ENCODE results near the gene SMAD4. TPM values are rescaled to one million over a fixed set of nuclear protein-coding genes. Genes with fewer than 3 reads are reported as not detected.
"Not testable (repeated sequence)": the region's sequence is repeated elsewhere in the genome, so short reads cannot be mapped to it uniquely, and the experiment has no call there.

Gene SMAD4
- total and polyA plus RNA-seq, 4 donors: 9.3 to 65.3 (median 29.1) TPM

DNA sequence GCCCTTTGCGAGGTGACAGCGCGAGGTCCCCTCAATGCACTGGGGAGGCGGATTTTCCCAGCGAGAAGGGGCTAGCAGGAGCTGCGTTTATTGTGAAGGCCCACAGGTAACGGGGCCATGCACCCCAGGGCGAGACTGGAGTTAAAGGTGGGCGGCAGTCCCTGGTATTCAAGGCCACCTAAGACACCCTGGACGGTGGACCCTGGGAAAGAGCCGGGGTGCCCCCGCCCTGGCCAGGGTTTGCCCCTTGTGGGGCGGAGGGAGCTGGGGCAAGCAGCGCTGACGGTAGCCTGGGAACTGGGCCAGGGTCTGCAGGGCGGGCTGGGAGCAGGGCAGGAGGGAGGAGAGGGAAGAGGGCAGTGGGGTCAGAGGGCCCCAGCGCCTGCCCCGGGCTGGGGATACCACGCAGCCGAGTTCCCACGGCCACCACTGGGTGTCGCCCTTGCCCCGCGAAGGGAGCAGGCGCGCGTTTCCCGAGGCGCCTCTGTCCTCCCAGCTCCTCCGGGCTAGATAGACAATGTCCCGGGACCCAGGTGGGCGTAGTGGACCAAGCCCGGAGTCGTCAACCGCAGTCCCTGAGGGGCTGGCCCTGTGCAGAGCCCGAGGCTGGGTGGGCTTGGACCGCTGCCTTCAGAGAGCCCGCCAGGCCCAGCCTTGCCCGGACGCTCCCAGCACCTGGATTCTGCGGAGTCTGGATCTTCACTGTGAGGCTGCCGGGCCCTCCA is 80.2 kb downstream of the SMAD4 start:
- Histone ChIP-seq H3K4me1 (ENCODE audit: control insufficient read depth in 4 of 4, insufficient read depth in 4 of 4, low read length in 3 of 4) (peaks cover 0 to 6% (median 4%) of the 10 kb centered on the region in 4 donors), H3K9me3 (ENCODE audit: control insufficient read depth in 4 of 4, low read length in 3 of 4) (no peaks in the 10 kb centered on the region), H3K36me3 (ENCODE audit: control insufficient read depth in 4 of 4, insufficient read depth in 3 of 4, low read depth in 1 of 4, low read length in 3 of 4) (no peaks in the 10 kb centered on the region), H3K27me3 (ENCODE audit: control insufficient read depth in 4 of 4, insufficient read depth in 4 of 4, low read length in 3 of 4) (no peaks in the 10 kb centered on the region), H3K4me3 (ENCODE audit: low read depth in 1 of 3, low read length in 3 of 3) (no peak overlapping the region), H3K9ac (ENCODE audit: low read depth in 1 of 2, low read length in 2 of 2) (no peak overlapping the region), H3K27ac (ENCODE audit: low read depth in 1 of 2, low read length in 2 of 2) (no peak overlapping the region)
- TF ChIP-seq, protein P1, sequence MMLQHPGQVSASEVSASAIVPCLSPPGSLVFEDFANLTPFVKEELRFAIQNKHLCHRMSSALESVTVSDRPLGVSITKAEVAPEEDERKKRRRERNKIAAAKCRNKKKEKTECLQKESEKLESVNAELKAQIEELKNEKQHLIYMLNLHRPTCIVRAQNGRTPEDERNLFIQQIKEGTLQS (IDR thresholded peaks at IDR 0.05): no peak
- TF ChIP-seq TAF1 (conservative IDR thresholded peaks at IDR 0.05): no peak
- no peak for TF ChIP-seq GABPA (IDR thresholded peaks at IDR 0.05 in 1 of 2, conservative IDR thresholded peaks at IDR 0.05 in 1 of 2)
- TF ChIP-seq, protein P2, sequence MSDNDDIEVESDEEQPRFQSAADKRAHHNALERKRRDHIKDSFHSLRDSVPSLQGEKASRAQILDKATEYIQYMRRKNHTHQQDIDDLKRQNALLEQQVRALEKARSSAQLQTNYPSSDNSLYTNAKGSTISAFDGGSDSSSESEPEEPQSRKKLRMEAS (IDR thresholded peaks at IDR 0.05): no peak
- no peak for TF ChIP-seq EGR1 (IDR thresholded peaks at IDR 0.05; ENCODE audit: low read depth in 2 of 2)
- TF ChIP-seq, protein P3, sequence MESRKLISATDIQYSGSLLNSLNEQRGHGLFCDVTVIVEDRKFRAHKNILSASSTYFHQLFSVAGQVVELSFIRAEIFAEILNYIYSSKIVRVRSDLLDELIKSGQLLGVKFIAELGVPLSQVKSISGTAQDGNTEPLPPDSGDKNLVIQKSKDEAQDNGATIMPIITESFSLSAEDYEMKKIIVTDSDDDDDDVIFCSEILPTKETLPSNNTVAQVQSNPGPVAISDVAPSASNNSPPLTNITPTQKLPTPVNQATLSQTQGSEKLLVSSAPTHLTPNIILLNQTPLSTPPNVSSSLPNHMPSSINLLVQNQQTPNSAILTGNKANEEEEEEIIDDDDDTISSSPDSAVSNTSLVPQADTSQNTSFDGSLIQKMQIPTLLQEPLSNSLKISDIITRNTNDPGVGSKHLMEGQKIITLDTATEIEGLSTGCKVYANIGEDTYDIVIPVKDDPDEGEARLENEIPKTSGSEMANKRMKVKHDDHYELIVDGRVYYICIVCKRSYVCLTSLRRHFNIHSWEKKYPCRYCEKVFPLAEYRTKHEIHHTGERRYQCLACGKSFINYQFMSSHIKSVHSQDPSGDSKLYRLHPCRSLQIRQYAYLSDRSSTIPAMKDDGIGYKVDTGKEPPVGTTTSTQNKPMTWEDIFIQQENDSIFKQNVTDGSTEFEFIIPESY (IDR thresholded peaks at IDR 0.05): no peak
- no peak for TF ChIP-seq NR2F2 (IDR thresholded peaks at IDR 0.05)
- no peak for TF ChIP-seq RXRA (IDR thresholded peaks at IDR 0.05)
- TF ChIP-seq FOXA1 (IDR thresholded peaks at IDR 0.05): no peak
- no peak for TF ChIP-seq JUND (IDR thresholded peaks at IDR 0.05)
- no peak for TF ChIP-seq SP1 (IDR thresholded peaks at IDR 0.05)
- peak; percentile 93 to 97 for TF ChIP-seq RAD21 (IDR thresholded peaks at IDR 0.05)
- TF ChIP-seq, protein P4, sequence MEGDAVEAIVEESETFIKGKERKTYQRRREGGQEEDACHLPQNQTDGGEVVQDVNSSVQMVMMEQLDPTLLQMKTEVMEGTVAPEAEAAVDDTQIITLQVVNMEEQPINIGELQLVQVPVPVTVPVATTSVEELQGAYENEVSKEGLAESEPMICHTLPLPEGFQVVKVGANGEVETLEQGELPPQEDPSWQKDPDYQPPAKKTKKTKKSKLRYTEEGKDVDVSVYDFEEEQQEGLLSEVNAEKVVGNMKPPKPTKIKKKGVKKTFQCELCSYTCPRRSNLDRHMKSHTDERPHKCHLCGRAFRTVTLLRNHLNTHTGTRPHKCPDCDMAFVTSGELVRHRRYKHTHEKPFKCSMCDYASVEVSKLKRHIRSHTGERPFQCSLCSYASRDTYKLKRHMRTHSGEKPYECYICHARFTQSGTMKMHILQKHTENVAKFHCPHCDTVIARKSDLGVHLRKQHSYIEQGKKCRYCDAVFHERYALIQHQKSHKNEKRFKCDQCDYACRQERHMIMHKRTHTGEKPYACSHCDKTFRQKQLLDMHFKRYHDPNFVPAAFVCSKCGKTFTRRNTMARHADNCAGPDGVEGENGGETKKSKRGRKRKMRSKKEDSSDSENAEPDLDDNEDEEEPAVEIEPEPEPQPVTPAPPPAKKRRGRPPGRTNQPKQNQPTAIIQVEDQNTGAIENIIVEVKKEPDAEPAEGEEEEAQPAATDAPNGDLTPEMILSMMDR (IDR thresholded peaks at IDR 0.05; ENCODE audit: low read depth, low read length, missing input control): peak; percentile 94
- DNase-seq (ENCODE audit: low spot score): peak; percentile 85
- WGBS: 36% methylated on average over 42 of the region's 42 CpGs

DNA sequence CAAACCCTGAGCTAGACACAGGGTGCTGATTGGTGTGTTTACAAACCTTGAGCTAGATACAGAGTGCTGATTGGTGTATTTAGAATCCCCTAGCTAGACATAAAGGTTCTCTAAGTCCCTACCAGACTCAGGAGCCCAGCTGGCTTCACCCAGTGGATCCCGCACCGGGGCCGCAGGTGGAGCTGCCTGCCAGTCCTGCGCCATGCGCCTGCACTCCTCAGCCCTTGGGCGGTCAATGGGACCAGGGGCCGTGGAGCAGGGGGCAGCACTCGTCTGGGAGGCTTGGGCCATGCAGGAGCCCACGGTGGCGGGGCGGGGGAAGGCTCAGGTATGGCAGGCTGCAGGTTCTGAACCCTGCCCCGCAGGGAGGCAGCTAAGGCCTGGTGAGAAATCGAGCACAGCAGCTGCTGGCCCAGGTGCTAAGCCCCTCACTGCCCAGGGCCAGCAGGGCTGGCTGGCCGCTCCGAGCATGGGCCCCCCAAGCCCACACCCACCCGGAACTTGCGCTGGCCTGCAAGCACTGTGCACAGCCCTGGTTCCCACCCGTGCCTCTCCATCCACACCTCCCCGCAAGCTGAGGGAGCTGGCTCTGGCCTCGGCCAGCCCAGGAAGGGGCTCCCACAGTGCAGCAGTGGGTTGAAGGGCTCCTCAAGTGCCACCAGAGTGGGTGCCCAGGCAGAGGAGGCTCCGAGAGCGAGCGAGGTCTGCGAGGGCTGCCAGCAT is 81.8 kb downstream of the SMAD4 start:
- H3K27ac ChIP-seq (ENCODE audit: low read depth in 1 of 2, low read length in 2 of 2); DNase-seq (ENCODE audit: low spot score); H3K4me3 ChIP-seq (ENCODE audit: low read depth in 1 of 3, low read length in 3 of 3); H3K27me3 ChIP-seq (ENCODE audit: control insufficient read depth in 4 of 4, insufficient read depth in 4 of 4, low read length in 3 of 4); H3K9ac ChIP-seq (ENCODE audit: low read depth in 1 of 2, low read length in 2 of 2); H3K9me3 ChIP-seq (ENCODE audit: control insufficient read depth in 4 of 4, low read length in 3 of 4); H3K36me3 ChIP-seq (ENCODE audit: control insufficient read depth in 4 of 4, insufficient read depth in 3 of 4, low read depth in 1 of 4, low read length in 3 of 4); H3K4me1 ChIP-seq (ENCODE audit: control insufficient read depth in 4 of 4, insufficient read depth in 4 of 4, low read length in 3 of 4): not testable (repeated sequence)
- WGBS: 98% methylated on average over 24 of the region's 24 CpGs

DNA sequence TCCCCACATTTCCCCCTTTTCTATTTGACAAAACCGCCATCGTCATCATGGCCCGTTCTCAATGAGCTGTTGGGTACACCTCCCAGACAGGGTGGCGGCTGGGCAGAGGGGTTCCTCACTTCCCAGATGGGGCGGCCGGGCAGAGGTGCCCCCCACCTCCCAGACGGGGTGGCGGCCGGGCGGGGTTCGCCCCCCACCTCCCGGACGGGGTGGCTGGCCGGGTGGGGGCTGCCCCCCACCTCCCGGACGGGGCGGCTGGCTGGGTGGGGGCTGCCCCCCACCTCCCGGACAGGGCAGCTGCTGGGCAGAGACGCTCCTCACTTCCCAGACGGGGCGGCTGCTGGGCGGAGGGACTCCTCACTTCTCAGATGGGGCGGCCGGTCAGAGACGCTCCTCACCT is 87.0 kb downstream of the SMAD4 start:
- not testable (repeated sequence) for H3K36me3 ChIP-seq (ENCODE audit: control insufficient read depth in 4 of 4, insufficient read depth in 3 of 4, low read depth in 1 of 4, low read length in 3 of 4); H3K9ac ChIP-seq (ENCODE audit: low read depth in 1 of 2, low read length in 2 of 2); H3K27me3 ChIP-seq (ENCODE audit: control insufficient read depth in 4 of 4, insufficient read depth in 4 of 4, low read length in 3 of 4); H3K4me1 ChIP-seq (ENCODE audit: control insufficient read depth in 4 of 4, insufficient read depth in 4 of 4, low read length in 3 of 4); H3K4me3 ChIP-seq (ENCODE audit: low read depth in 1 of 3, low read length in 3 of 3); H3K27ac ChIP-seq (ENCODE audit: low read depth in 1 of 2, low read length in 2 of 2); H3K9me3 ChIP-seq (ENCODE audit: control insufficient read depth in 4 of 4, low read length in 3 of 4); DNase-seq (ENCODE audit: low spot score)
- WGBS: 96% methylated on average over 24 of the region's 25 CpGs

DNA sequence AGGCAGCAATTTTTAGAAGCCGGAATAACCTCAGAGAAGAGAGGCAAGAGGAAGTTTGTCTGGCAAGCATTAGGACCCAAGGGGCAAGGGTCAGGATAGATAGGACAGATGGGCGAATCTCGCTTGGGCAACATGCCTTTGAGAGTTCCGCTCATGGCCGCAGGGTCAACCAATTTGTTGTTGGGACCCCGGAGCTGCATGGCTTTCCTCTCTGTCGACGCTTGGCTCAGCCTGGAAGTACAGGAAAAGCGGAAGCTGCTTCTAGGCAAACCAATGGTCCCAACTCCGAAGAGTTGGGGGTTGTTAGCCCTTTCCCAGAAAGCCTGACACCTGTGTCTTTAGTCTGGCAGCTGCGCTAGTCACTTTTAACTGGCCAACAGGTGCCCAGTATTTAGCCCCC is 89.5 kb downstream of the SMAD4 start:
- H3K4me3 ChIP-seq (ENCODE audit: low read depth in 1 of 3, low read length in 3 of 3); H3K4me1 ChIP-seq (ENCODE audit: control insufficient read depth in 4 of 4, insufficient read depth in 4 of 4, low read length in 3 of 4); DNase-seq (ENCODE audit: low spot score); H3K9me3 ChIP-seq (ENCODE audit: control insufficient read depth in 4 of 4, low read length in 3 of 4); H3K27me3 ChIP-seq (ENCODE audit: control insufficient read depth in 4 of 4, insufficient read depth in 4 of 4, low read length in 3 of 4); H3K27ac ChIP-seq (ENCODE audit: low read depth in 1 of 2, low read length in 2 of 2); H3K9ac ChIP-seq (ENCODE audit: low read depth in 1 of 2, low read length in 2 of 2); H3K36me3 ChIP-seq (ENCODE audit: control insufficient read depth in 4 of 4, insufficient read depth in 3 of 4, low read depth in 1 of 4, low read length in 3 of 4): not testable (repeated sequence)
- WGBS: 89% methylated on average over 11 of the region's 11 CpGs

DNA sequence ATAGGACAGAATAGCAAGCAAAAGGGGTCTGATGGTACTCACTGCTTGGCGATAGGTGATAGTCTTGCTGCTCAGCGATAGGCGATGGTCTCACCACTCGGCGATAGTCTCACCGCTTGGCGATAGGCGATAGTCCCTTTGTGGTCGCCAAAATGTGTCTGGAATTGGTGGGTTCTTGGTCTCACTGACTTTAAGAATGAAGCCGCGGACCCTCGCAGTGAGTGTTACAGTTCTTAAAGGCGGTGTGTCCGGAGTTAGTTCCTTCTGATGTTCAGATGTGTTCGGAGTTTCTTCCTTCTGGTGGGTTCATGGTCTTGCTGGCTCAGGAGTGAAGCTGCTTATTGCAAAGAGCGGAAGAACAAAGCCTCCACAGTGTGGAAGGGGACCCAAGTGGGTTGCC is 90.0 kb downstream of the SMAD4 start:
- H3K36me3 ChIP-seq (ENCODE audit: control insufficient read depth in 4 of 4, insufficient read depth in 3 of 4, low read depth in 1 of 4, low read length in 3 of 4); H3K27ac ChIP-seq (ENCODE audit: low read depth in 1 of 2, low read length in 2 of 2); H3K4me1 ChIP-seq (ENCODE audit: control insufficient read depth in 4 of 4, insufficient read depth in 4 of 4, low read length in 3 of 4); DNase-seq (ENCODE audit: low spot score); H3K27me3 ChIP-seq (ENCODE audit: control insufficient read depth in 4 of 4, insufficient read depth in 4 of 4, low read length in 3 of 4); H3K9me3 ChIP-seq (ENCODE audit: control insufficient read depth in 4 of 4, low read length in 3 of 4); H3K4me3 ChIP-seq (ENCODE audit: low read depth in 1 of 3, low read length in 3 of 3); H3K9ac ChIP-seq (ENCODE audit: low read depth in 1 of 2, low read length in 2 of 2): not testable (repeated sequence)
- WGBS: 96% methylated on average over 16 of the region's 16 CpGs

Data from liver (tissue), 9 donors.